ENCODE measurements around the gene UBAP1.
"Not testable (repeated sequence)": the region's sequence is repeated elsewhere in the genome, so short reads cannot be mapped to it uniquely, and the experiment has no call there.

Gene UBAP1

GRCh38 chr9:34179213-34180136 is 632 bp downstream of the UBAP1 start:
- peak; percentile 55 for DNase-seq

GRCh38 chr9:34185778-34186551 is 7.1 kb downstream of the UBAP1 start:
- peak; percentile 94 for DNase-seq

- no peak for DNase-seq
These were observed 9.0 kb downstream of the UBAP1 start for GRCh38 chr9:34187891-34188240.

GRCh38 chr9:34190996-34191892 is 12.4 kb downstream of the UBAP1 start:
- no peak for DNase-seq

- DNase-seq: no peak
These were observed 16.3 kb downstream of the UBAP1 start for GRCh38 chr9:34195143-34195542.

- DNase-seq: not testable (repeated sequence)
These were observed 18.4 kb downstream of the UBAP1 start for GRCh38 chr9:34197286-34197685.

GRCh38 chr9:34197756-34198711 is 19.2 kb downstream of the UBAP1 start:
- peak; percentile 58 for DNase-seq

- no peak for DNase-seq
These were observed 21.2 kb downstream of the UBAP1 start for GRCh38 chr9:34200092-34200491.

- no peak for DNase-seq
These were observed 24.6 kb downstream of the UBAP1 start for GRCh38 chr9:34203275-34203991.

GRCh38 chr9:34203992-34204635 is 25.3 kb downstream of the UBAP1 start:
- DNase-seq: peak; percentile 40

- no peak for DNase-seq
These were observed 26.3 kb downstream of the UBAP1 start for GRCh38 chr9:34205102-34205501.

- no peak for DNase-seq
These were observed 27.7 kb downstream of the UBAP1 start for GRCh38 chr9:34206561-34206960.

- no peak for DNase-seq
These were observed 32.6 kb downstream of the UBAP1 start for GRCh38 chr9:34211395-34211794.

- not testable (repeated sequence) for DNase-seq
These were observed 35.6 kb downstream of the UBAP1 start for GRCh38 chr9:34214354-34215000.

GRCh38 chr9:34216325-34216724 is 37.5 kb downstream of the UBAP1 start:
- no peak for DNase-seq

GRCh38 chr9:34217015-34217414 is 38.2 kb downstream of the UBAP1 start:
- DNase-seq: not testable (repeated sequence)

GRCh38 chr9:34218446-34218845 is 39.6 kb downstream of the UBAP1 start:
- DNase-seq: no peak

GRCh38 chr9:34219421-34219820 is 40.6 kb downstream of the UBAP1 start:
- no peak for DNase-seq

- DNase-seq: no peak
These were observed 41.4 kb downstream of the UBAP1 start for GRCh38 chr9:34220218-34220617.

GRCh38 chr9:34224349-34224748 is 45.5 kb downstream of the UBAP1 start:
- DNase-seq: no peak
